Pancreas (tissue), 10 donors: ENCODE results near the gene RBM6. TPM values are rescaled to one million over a fixed set of nuclear protein-coding genes. Genes with fewer than 3 reads are reported as not detected.
A peak's percentile ranks its signal among the peaks of the same experiment; 100 is the strongest.

ENCODE experiments used
- ATAC-seq, 4 donors: fragments of 200-7000 bp; cut with Tn5 transposase; one replicate each; pipeline versions ENCODE4 v1.8.0 to v1.9.1; 2020; ENCODE audit warnings: mild to moderate bottlenecking in 4 of 4, moderate library complexity in 4 of 4
- DNase-seq, 6 donors: peaks; one replicate each; pipeline ENCODE4 v3.0.0-alpha.2; 2020
- FAIRE-seq: peaks from 2 replicates; lab custom pipeline; 2012; peaks lifted over from hg19 to GRCh38; lab: Jason Lieb, UNC
- H3K27ac ChIP-seq, 4 donors: fragments of 200-600 bp; sonication (generic); 1 replicate in 3 of 4; 2 replicates in 1 of 4; pipeline versions ENCODE4 v1.5.0 to v1.8.0; 2020
- H3K27me3 ChIP-seq, 4 donors: fragments of 200-600 bp; one replicate each; pipeline ENCODE4 v1.8.0; 2021
- H3K36me3 ChIP-seq, 3 donors: fragments of 200-600 bp; sonication (generic) in 1 of 3; one replicate each; pipeline versions ENCODE4 v1.5.0 to v1.8.0; 2020 to 2021
- H3K4me1 ChIP-seq, 3 donors: fragments of 200-600 bp; one replicate each; pipeline ENCODE4 v1.8.0; 2021
- H3K4me3 ChIP-seq, 4 donors: fragments of 200-600 bp; sonication (generic) in 2 of 4; one replicate each; pipeline versions ENCODE4 v1.5.0 to v1.8.0; 2020 to 2021
- H3K9me3 ChIP-seq, 4 donors: fragments of 200-600 bp; one replicate each; pipeline ENCODE4 v1.8.0; 2021
- CTCF ChIP-seq, 4 donors: fragments of 200-600 bp; sonication (generic) in 3 of 4; IDR thresholded peaks; one replicate each; pipeline versions ENCODE4 v1.5.0 to v1.8.0; 2021; ENCODE audit warnings: antibody characterized with exemption in 4 of 4
- WGBS, 2 donors: extraction: QIAGEN DNeasy Blood & Tissue Kit; methylation state at CpG; one replicate each; pipeline ENCODE4 v1.1.7; 2013; 5-methylcytosine and 5-hydroxymethylcytosine counted together
- intact Hi-C, 3 donors: fragments of 100-400 bp; cut with DNase I; formaldehyde crosslinking; loops; one replicate each; pipeline versions ENCODE4 v1.11.1 to v1.14.2; 2022
- polyA plus RNA-seq, 2 donors: library from polyadenylated mRNA; stranded (reverse); fragments of 200-250 nt; gene quantifications; one replicate each; pipeline ENCODE4 v1.2.3, GENCODE V29; 2013
- total RNA-seq, 6 donors: library from RNA; stranded (reverse); fragmentation: NEBNext Ultra II Directional in 4 of 6; extraction: Animal tissue kit (Norgen Biotek cat#: 25700) in 4 of 6; gene quantifications; one replicate each; pipeline versions ENCODE4 v1.2.1 to v1.2.4, GENCODE V29; 2021 to 2023
- donor health status: healthy with polysubstance abuse.
- donor health status: DM: no; HTN: no; CAD: no; lungs with moderate emphysema.
- donor health status: DM: no; HTN: no; CAD: no.
- donor health status: control.
- donor health status: control.
- donor health status: Bipolar disorder and iron deficiency.
- donor health status: DM: yes; HTN: yes; CAD: no.
- donor health status: DM: no; HTN: no; CAD: no.
- donor health status: DM: no; HTN: no; CAD: no.
- donor health status: DM: yes; HTN: yes; CAD: no.

Gene RBM6
- total and polyA plus RNA-seq, 8 donors, result 24.9 to 249 (median 43.9) TPM

GRCh38 chr3:50100386-50100785 lies 160.4 kb downstream of the RBM6 start:
- no peak for ATAC-seq
- H3K36me3 ChIP-seq, result peaks cover 4 to 100% (median 67%) of the 10 kb centered on the region in 3 donors
- H3K27me3 ChIP-seq, result no peaks in the 10 kb centered on the region
- intact Hi-C loops, result no loop called here
- no peak overlapping the region for H3K27ac ChIP-seq
- TF ChIP-seq CTCF (IDR thresholded peaks at IDR 0.05), result no peak
- DNase-seq, result no peak
- H3K4me3 ChIP-seq, result no peak overlapping the region
- no peaks in the 10 kb centered on the region for H3K4me1 ChIP-seq
- WGBS, 2 donors, result 85 to 86% methylated on average over 5 of the region's 5 CpGs
- FAIRE-seq, result no peak
- H3K9me3 ChIP-seq, result no peaks in the 10 kb centered on the region

GRCh38 chr3:50100956-50101845 lies 161.3 kb downstream of the RBM6 start:
- DNase-seq, result no peak
- H3K9me3 ChIP-seq, result no peaks in the 10 kb centered on the region
- H3K4me1 ChIP-seq, result no peaks in the 10 kb centered on the region
- no peak for TF ChIP-seq CTCF (IDR thresholded peaks at IDR 0.05)
- FAIRE-seq, result no peak
- H3K36me3 ChIP-seq, result peaks cover 4 to 100% (median 68%) of the 10 kb centered on the region in 3 donors
- intact Hi-C loops, result no loop called here
- H3K4me3 ChIP-seq, result no peak overlapping the region
- ATAC-seq, result no peak
- H3K27ac ChIP-seq, result no peak overlapping the region
- H3K27me3 ChIP-seq, result no peaks in the 10 kb centered on the region
- WGBS, 2 donors, result 81% methylated on average over 4 of the region's 4 CpGs

GRCh38 chr3:50102558-50102957 lies 162.6 kb downstream of the RBM6 start:
- H3K9me3 ChIP-seq, result no peaks in the 10 kb centered on the region
- H3K27ac ChIP-seq, result no peak overlapping the region
- TF ChIP-seq CTCF (IDR thresholded peaks at IDR 0.05), result no peak
- H3K36me3 ChIP-seq, result peaks cover 4 to 100% (median 74%) of the 10 kb centered on the region in 3 donors
- H3K4me3 ChIP-seq, result no peak overlapping the region
- intact Hi-C loops, result no loop called here
- 85 to 91% methylated on average over 7 of the region's 7 CpGs for WGBS, 2 donors
- no peak for ATAC-seq
- H3K27me3 ChIP-seq, result no peaks in the 10 kb centered on the region
- H3K4me1 ChIP-seq, result no peaks in the 10 kb centered on the region
- DNase-seq, result no peak
- no peak for FAIRE-seq

GRCh38 chr3:50111757-50112156 lies 171.8 kb downstream of the RBM6 start:
- Histone ChIP-seq H3K9me3 (no peaks in the 10 kb centered on the region), H3K27ac (no peak overlapping the region), H3K36me3 (peaks cover 26 to 100% (median 95%) of the 10 kb centered on the region in 3 donors), H3K27me3 (no peaks in the 10 kb centered on the region), H3K4me1 (no peaks in the 10 kb centered on the region), H3K4me3 (no peak overlapping the region)
- DNase-seq, result no peak
- no peak for FAIRE-seq
- 92 to 96% methylated on average over 5 of the region's 5 CpGs for WGBS, 2 donors
- TF ChIP-seq CTCF (IDR thresholded peaks at IDR 0.05), result no peak
- no peak for ATAC-seq
- intact Hi-C loops, result no loop called here

GRCh38 chr3:50112462-50112861 lies 172.5 kb downstream of the RBM6 start:
- 91 to 92% methylated on average over 3 of the region's 3 CpGs for WGBS, 2 donors
- FAIRE-seq (no peak), DNase-seq (no peak), ATAC-seq (peak in 3 of 4 donors; percentile 59 to 85 (median 79))
- H3K27ac ChIP-seq, result no peak overlapping the region
- H3K27me3 ChIP-seq, result no peaks in the 10 kb centered on the region
- H3K4me3 ChIP-seq, result no peak overlapping the region
- TF ChIP-seq CTCF (IDR thresholded peaks at IDR 0.05), result no peak
- intact Hi-C loops, result no loop called here
- H3K9me3 ChIP-seq, result no peaks in the 10 kb centered on the region
- no peaks in the 10 kb centered on the region for H3K4me1 ChIP-seq
- peaks cover 26 to 100% (median 94%) of the 10 kb centered on the region in 3 donors for H3K36me3 ChIP-seq
